ENCODE data around the gene GRIK3.
"Not testable (repeated sequence)": the region's sequence is repeated elsewhere in the genome, so short reads cannot be mapped to it uniquely, and the experiment has no call there.

GRIK3 gene

DNA sequence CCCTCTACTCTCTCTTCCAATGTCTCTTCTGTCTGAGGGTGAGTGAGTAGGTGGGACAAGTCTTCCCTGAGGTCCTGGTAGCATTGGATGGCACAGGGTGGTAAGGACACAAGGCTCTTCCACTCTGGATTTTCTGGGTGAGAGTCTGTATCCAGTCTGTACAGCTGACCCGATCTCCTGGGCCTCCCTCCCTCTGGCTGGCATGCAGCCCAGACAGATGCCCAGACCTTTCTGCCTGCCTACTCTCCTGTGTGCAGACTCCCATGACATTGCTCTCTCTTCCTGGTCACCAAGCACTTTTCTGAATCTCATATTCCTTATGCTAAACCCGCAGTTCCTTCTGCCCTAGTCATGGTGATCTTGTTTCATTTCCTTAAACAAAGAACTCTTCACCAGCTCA lies 100.3 kb downstream of the GRIK3 start:
- ATAC-seq: no peak

- no peak for ATAC-seq
These were observed 106.5 kb downstream of the GRIK3 start for GRCh38 chr1:36927826-36928225.

GRCh38 chr1:36925251-36925650 lies 109.1 kb downstream of the GRIK3 start:
- ATAC-seq: no peak

DNA sequence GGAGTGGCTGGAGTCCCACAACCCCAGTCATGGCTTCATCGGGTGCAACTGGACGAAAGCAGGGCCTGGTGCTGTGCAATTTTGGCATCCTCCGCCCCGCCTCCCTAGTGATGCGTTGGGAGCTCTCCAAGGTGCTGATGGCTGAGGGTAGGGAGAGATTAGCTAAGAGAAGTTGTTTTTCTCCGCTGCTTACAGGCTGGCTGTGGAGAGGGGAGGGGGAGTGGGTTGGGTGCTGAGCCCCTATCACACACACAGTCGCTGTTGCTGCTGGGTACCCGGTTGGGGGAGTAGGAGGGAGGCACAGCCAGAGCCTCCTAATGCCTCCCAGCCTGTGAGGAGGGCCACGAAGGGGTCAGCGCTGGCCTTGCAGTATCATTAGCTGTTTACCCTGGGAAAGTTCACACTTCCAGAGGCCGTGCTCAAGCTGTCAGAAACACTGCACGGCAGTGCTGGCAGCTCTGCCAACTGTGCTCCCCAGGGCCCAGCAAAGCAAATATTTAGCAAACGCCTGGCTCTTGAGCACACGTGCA lies 110.0 kb downstream of the GRIK3 start:
- ATAC-seq: no peak

- no peak for ATAC-seq
These were observed 111.5 kb downstream of the GRIK3 start for GRCh38 chr1:36922593-36923426.

DNA sequence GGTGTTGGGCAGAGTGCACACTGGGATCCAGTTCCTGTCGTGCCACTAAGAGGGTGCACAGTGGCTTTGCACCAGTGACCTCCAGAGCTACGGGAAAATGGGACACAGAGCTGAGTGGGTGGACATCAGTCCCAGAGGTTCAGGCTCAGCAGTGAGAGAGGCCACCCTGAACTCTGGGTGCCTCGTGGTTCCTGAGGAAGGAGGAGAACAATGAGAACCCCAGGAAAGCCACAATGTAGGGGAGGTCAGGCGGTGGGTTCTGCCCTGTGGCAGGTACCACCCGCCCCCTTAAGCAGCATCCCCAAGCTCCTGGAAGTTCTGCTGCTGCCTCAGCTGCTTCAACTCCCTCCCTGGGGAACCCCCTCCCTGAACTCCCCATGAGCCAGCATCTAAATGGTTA lies 112.2 kb downstream of the GRIK3 start:
- ATAC-seq: no peak

DNA sequence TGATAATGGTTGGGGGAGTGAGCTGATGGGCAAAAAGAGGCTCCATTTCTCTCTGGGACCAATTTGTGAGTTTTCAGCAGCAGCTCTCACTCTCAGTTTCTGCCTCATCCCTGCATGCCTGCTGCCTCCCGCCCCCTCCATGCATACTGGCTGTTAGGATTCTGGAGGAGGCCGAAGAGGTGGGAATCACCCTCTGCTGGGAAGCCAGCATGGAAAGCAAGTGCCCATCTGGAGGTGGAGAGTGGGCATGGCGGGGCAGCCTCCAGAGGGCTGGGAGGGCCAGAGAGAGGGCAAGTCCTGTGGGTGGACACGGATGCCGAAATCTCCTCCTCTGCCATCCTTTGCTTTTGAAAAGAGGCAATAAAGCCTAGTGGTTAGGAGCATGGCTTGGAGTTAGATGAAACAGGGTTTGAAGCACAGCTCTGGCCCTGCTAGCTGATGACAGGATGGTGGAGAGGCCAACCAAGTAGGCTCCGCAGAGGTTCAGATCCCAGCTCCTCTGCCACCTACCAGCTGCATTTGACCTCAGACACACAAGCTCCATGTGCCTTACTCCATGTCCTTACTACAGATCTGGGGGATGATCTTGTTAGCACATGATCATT lies 113.4 kb downstream of the GRIK3 start:
- no peak for ATAC-seq

GRCh38 chr1:36920371-36920770 lies 113.9 kb downstream of the GRIK3 start:
- no peak for ATAC-seq

- ATAC-seq: no peak
These were observed 114.7 kb downstream of the GRIK3 start for GRCh38 chr1:36919491-36920145.

DNA sequence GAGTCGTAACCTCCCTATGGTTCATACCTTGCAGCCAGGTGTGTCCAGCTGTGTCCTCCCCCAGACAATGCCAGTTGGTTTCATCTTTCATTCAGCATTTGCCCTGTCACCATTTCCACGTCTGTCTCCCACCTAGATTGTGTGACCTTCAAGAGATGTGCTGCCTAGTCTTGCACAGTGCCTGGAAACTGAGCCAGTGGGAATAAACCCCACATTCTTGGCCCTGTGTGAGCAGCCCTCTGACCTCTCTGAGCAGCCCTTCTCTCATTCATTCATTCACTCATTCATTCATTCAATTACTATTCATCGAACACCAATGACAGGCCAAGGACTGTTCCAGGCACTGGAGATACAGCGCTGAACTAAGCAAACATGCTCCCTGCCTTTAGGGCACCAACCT lies 115.7 kb downstream of the GRIK3 start:
- no peak for ATAC-seq

DNA sequence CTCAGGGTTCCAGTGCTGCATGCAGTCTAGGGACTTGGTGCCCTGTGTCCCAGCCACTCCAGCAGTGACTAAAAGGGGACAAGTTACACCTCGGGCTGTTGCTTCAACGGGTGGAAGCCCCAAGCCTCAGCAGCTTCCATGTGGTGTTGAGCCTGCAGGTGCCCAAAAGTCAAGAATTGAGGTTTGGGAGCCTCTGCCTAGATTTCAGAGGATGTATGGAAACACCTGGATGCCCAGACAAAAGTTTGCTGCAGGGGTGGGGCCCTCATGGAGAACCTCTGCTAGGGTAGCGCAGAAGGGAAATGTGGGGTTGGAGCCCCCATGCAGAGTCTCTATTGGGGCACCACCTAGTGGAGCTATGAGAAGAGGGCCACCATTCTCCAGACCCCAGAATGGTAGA lies 117.8 kb downstream of the GRIK3 start:
- ATAC-seq: not testable (repeated sequence)

DNA sequence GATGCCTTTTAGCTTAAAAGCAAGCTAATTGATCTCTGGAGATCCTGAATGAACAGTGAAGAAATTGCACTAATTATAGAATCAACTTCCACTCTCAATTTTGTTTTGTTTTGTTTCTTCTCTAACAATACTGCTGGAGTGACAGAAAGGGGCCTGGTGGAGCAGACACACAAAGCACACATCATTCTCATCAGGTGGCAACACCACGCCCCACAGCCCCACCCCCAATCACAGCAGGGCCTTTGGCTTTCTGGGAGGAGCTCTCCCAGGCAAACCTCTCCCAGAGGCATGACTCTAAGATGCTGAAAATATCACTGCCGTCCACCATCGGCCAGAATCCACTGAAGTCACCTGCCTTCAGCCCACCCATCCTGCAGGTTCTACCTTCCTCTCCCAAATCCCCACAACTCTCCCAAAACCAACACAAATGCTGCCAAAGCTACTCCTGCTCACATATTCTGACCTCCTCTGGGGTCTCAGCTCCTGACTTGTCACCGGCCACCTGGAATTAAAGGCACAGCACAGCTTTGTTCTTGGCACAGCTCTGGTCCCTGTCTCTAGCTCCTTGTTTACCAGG lies 120.7 kb downstream of the GRIK3 start:
- ATAC-seq: no peak

DNA sequence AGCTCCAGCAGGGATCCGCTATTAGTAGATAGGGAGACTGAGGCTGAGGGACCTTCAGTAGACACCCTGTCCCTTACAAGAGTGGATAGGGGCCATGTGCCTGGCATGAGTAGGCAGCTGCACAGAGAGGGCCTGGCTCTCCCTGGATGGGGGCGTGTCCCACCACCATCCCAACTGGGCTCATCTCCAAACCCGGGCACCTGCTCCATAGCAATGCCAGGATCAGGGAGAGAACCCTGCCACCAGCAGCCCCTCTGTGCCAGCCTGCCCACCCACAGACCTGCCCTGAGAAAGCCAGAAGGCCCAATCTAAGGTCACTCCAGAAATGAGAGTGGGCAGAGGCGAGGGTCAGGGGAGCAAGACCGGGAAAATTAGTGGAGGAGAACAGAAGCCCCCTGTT lies 121.3 kb downstream of the GRIK3 start:
- ATAC-seq: no peak

DNA sequence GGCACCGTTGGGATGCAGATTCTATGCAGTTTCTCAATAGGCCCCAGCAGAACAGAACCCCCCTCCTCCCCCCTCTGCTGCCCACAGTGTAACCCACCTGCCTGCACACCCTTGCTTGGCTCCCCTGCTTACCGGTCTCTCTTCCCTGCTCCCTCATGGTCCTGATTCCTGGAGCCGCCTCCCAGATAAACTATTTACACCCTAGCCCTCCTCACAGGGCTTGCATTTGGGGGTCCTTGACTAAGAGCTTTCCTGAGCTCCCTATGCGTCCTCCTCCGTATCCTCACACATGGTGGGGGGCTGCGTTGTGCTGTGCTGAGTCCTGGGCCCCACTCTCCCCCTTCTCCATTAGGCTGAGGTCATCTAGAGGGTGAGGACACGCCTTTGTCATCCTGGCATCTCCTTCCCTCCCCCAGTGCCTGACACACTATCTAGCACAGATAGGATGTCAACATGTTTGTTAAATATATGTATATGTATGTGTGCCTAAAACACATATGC lies 121.9 kb downstream of the GRIK3 start:
- ATAC-seq: no peak

GRCh38 chr1:36911561-36912364 lies 122.6 kb downstream of the GRIK3 start:
- no peak for ATAC-seq

DNA sequence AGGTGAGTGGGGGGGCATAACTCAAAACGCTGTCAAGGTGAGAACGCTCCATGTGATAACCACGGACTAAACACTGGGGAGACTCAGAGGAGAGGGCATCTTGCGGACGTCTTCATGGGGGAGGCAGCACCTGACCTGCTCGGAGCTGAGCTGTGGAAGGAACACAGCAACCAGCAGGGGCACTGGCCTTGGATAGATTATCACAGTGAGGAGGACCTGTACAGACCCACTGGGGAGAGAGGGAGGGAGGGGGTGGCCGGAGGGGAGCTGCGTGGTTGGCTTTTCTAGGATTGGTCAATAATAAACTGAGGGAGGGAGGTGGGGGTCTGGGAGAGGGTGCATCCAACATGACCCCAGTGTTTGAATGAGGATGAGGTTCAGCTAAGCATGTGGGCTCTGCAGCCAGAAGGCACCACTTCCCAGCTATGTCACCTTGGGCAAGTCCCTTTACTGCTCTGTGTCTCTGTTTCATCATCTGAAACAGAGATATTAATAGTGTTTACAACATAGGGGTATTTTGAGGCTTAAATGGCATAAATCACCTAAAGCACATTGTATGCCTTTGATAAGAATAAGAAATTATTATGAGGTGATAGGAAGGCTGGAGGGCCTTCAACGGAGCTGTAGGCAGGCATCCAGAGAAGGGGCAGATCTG lies 123.3 kb downstream of the GRIK3 start:
- ATAC-seq: no peak

GRCh38 chr1:36909946-36910725 lies 124.2 kb downstream of the GRIK3 start:
- ATAC-seq: no peak

DNA sequence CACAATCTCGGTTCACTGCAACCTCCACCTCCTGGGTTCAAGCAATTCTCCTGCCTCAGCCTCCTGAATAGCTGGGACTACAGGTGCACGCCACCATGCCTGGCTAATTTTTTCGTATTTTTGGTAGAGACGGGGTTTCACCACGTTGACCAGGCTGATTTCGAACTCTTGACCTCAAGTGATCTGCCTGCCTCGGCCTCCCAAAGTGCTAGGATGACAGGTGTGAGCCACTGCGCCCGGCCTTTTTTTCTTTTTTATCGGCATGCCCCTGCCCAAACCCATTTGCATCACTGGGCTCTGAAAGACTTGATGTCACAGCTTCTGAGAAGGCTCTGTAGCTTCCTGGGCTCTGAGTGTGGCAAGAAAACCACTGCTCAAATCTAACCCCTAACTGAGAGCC lies 125.0 kb downstream of the GRIK3 start:
- ATAC-seq: not testable (repeated sequence)

GRCh38 chr1:36908096-36908495 lies 126.2 kb downstream of the GRIK3 start:
- no peak for ATAC-seq

- ATAC-seq: no peak
These were observed 127.8 kb downstream of the GRIK3 start for GRCh38 chr1:36906555-36906954.

GRCh38 chr1:36905941-36906340 lies 128.4 kb downstream of the GRIK3 start:
- no peak for ATAC-seq
